VCaP (cell line): ENCODE measurements around the gene FOXE3.

Experiments used
- H3K27ac ChIP-seq: fragments of 450-650 bp; 2 replicates; pipeline ENCODE4 v1.5.1; 2017
- CTCF ChIP-seq: fragments of 450-650 bp; conservative IDR thresholded peaks from 2 replicates; pipeline ENCODE4 v1.5.1; 2017; ENCODE audit warnings: mild to moderate bottlenecking, moderate library complexity

The FOXE3 gene

GRCh38 chr1:47435506-47436303 lies 19.6 kb downstream of the FOXE3 start:
- no peak overlapping the region for H3K27ac ChIP-seq
- no peak for TF ChIP-seq CTCF

- H3K27ac ChIP-seq = peak overlapping the region; percentile 66
- peak; percentile 98 for TF ChIP-seq CTCF
Observed at GRCh38 chr1:47436304-47436978, 20.4 kb downstream of the FOXE3 start.

GRCh38 chr1:47436979-47437446 lies 20.9 kb downstream of the FOXE3 start:
- peak overlapping the region; percentile 66 for H3K27ac ChIP-seq
- TF ChIP-seq CTCF = no peak

GRCh38 chr1:47437447-47438164 lies 21.5 kb downstream of the FOXE3 start, which contains the start of gene FOXD2:
FOXD2 (plus strand) TSS chr1:47438044; CDS start chr1:47438136, 92 bp downstream.
- TF ChIP-seq CTCF = peak; percentile 93
- peak within 1 kb of the TSS; percentile 66 for H3K27ac ChIP-seq

- peak; percentile 45 for TF ChIP-seq CTCF
- H3K27ac ChIP-seq = peak overlapping the region; percentile 66
Observed at GRCh38 chr1:47438165-47439016, 22.3 kb downstream of the FOXE3 start.

- H3K27ac ChIP-seq = no peak overlapping the region
- TF ChIP-seq CTCF = no peak
Observed at GRCh38 chr1:47439017-47439818, 23.1 kb downstream of the FOXE3 start.
